ENCODE data around the gene SPSB2. TPM values are rescaled to one million over a fixed set of nuclear protein-coding genes. Genes with fewer than 3 reads are reported as not detected.

SPSB2 gene
- total RNA-seq, 1 donor = 11.9 TPM

GRCh38 chr12:6919588-6919987, 46.5 kb upstream of the SPSB2 start:
- H2AFZ ChIP-seq (ENCODE audit: low read length) = no peak overlapping the region
- no peaks in the 10 kb centered on the region for H3K27me3 ChIP-seq (ENCODE audit: insufficient read depth, low read length)
- no peak overlapping the region for H3K27ac ChIP-seq (ENCODE audit: low read depth, low read length)
- peak; percentile 41 for DNase-seq (ENCODE audit: insufficient read length, low spot score, missing footprints)
- no peaks in the 10 kb centered on the region for H3K9me3 ChIP-seq (ENCODE audit: low read depth, low read length)
- H3K4me2 ChIP-seq (ENCODE audit: insufficient read depth, low read length) = no peak overlapping the region
- TF ChIP-seq, protein P1, sequence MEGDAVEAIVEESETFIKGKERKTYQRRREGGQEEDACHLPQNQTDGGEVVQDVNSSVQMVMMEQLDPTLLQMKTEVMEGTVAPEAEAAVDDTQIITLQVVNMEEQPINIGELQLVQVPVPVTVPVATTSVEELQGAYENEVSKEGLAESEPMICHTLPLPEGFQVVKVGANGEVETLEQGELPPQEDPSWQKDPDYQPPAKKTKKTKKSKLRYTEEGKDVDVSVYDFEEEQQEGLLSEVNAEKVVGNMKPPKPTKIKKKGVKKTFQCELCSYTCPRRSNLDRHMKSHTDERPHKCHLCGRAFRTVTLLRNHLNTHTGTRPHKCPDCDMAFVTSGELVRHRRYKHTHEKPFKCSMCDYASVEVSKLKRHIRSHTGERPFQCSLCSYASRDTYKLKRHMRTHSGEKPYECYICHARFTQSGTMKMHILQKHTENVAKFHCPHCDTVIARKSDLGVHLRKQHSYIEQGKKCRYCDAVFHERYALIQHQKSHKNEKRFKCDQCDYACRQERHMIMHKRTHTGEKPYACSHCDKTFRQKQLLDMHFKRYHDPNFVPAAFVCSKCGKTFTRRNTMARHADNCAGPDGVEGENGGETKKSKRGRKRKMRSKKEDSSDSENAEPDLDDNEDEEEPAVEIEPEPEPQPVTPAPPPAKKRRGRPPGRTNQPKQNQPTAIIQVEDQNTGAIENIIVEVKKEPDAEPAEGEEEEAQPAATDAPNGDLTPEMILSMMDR (IDR thresholded peaks at IDR 0.05; ENCODE audit: extremely low read depth, low read depth, low read length) = no peak
- H3K36me3 ChIP-seq (ENCODE audit: insufficient read depth, low read length) = peaks cover 26% of the 10 kb centered on the region
- peaks cover 19% of the 10 kb centered on the region for H3K4me1 ChIP-seq (ENCODE audit: insufficient read depth, low read length)
- H4K20me1 ChIP-seq (ENCODE audit: insufficient read depth, low read length) = peaks cover 4% of the 10 kb centered on the region
- H3K79me2 ChIP-seq (ENCODE audit: insufficient read depth, low read length) = peaks cover 18% of the 10 kb centered on the region
- no peak overlapping the region for H3K4me3 ChIP-seq (ENCODE audit: insufficient read depth, low read length)

DNA sequence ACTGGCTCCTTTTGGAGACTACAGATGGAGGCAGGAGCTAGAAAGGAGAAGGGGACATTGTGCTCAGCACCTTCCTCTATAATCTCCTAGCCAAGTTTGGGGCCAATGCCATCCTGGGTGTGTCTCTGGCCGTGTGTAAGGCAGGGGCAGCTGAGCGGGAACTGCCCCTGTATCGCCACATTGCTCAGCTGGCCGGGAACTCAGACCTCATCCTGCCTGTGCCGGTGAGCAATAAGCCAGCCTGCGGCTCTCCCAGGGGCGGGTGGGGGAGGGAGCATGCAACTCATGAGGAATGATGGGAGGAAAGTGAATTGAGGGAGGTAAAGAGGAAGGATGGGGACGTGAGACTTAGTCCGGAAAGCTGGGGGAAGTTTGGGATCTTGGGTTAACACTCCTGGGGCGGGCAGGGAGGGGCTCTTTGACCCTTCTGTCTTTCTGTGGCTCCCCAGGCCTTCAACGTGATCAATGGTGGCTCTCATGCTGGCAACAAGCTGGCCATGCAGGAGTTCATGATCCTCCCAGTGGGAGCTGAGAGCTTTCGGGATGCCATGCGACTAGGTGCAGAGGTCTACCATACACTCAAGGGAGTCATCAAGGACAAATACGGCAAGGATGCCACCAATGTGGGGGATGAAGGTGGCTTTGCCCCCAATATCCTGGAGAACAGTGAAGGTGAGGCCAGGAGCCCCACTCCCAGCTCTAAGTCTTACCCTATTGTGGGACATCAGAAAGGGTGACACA, 44.6 kb upstream of the SPSB2 start:
- TF ChIP-seq, protein P1 (IDR thresholded peaks at IDR 0.05; ENCODE audit: extremely low read depth, low read depth, low read length) = no peak
- Histone ChIP-seq H3K9me3 (ENCODE audit: low read depth, low read length) (no peaks in the 10 kb centered on the region), H4K20me1 (ENCODE audit: insufficient read depth, low read length) (peaks cover 4% of the 10 kb centered on the region), H2AFZ (ENCODE audit: low read length) (no peak overlapping the region), H3K36me3 (ENCODE audit: insufficient read depth, low read length) (peaks cover 16% of the 10 kb centered on the region), H3K4me1 (ENCODE audit: insufficient read depth, low read length) (peaks cover 22% of the 10 kb centered on the region), H3K27ac (ENCODE audit: low read depth, low read length) (peak overlapping the region; percentile 11), H3K79me2 (ENCODE audit: insufficient read depth, low read length) (peaks cover 19% of the 10 kb centered on the region), H3K4me3 (ENCODE audit: insufficient read depth, low read length) (no peak overlapping the region), H3K27me3 (ENCODE audit: insufficient read depth, low read length) (no peaks in the 10 kb centered on the region), H3K4me2 (ENCODE audit: insufficient read depth, low read length) (no peak overlapping the region)
- peak; percentile 95 for DNase-seq (ENCODE audit: insufficient read length, low spot score, missing footprints)

DNA sequence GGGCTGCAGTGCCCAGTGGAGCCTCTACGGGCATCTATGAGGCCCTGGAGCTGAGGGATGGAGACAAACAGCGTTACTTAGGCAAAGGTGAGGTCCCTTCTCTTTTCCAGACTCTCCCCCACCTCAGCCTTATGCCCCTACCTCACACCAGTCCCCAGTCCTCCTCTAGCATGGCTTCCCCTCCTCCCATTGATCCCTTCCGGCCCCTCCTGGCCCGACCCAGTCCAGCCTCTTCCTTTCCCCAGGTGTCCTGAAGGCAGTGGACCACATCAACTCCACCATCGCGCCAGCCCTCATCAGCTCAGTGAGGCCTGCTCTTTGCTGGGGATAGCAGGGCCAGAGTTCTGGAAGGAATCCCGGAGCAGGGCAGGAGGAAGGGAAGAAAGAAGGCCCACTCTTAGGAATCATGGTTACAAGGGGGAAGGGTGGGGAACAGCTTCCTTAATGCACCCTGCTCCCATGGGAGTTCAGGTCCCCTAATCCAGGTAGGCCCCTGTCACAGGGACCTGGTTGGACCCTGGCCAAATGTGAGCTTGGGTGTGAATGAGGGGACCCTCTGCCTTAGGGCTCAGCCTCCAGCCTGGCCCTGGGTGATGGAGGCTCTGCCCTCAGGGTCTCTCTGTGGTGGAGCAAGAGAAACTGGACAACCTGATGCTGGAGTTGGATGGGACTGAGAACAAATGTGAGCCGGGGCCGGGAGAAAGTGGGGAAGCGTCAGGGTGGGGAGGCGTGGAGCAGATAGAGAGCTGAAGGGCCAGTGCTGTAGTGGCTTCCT, 43.5 kb upstream of the SPSB2 start:
- Histone ChIP-seq H3K27ac (ENCODE audit: low read depth, low read length) (no peak overlapping the region), H3K4me2 (ENCODE audit: insufficient read depth, low read length) (no peak overlapping the region), H3K4me3 (ENCODE audit: insufficient read depth, low read length) (no peak overlapping the region), H3K9me3 (ENCODE audit: low read depth, low read length) (no peaks in the 10 kb centered on the region), H3K36me3 (ENCODE audit: insufficient read depth, low read length) (peaks cover 12% of the 10 kb centered on the region), H3K79me2 (ENCODE audit: insufficient read depth, low read length) (peaks cover 19% of the 10 kb centered on the region), H4K20me1 (ENCODE audit: insufficient read depth, low read length) (peaks cover 4% of the 10 kb centered on the region), H2AFZ (ENCODE audit: low read length) (no peak overlapping the region), H3K27me3 (ENCODE audit: insufficient read depth, low read length) (no peaks in the 10 kb centered on the region), H3K4me1 (ENCODE audit: insufficient read depth, low read length) (peaks cover 22% of the 10 kb centered on the region)
- DNase-seq (ENCODE audit: insufficient read length, low spot score, missing footprints) = no peak
- TF ChIP-seq, protein P1 (IDR thresholded peaks at IDR 0.05; ENCODE audit: extremely low read depth, low read depth, low read length) = no peak

- H3K4me1 ChIP-seq (ENCODE audit: insufficient read depth, low read length) = peaks cover 22% of the 10 kb centered on the region
- peak overlapping the region; percentile 85 for H3K4me2 ChIP-seq (ENCODE audit: insufficient read depth, low read length)
- no peak for DNase-seq (ENCODE audit: insufficient read length, low spot score, missing footprints)
- peaks cover 19% of the 10 kb centered on the region for H3K79me2 ChIP-seq (ENCODE audit: insufficient read depth, low read length)
- no peak overlapping the region for H3K4me3 ChIP-seq (ENCODE audit: insufficient read depth, low read length)
- peaks cover 6% of the 10 kb centered on the region for H3K36me3 ChIP-seq (ENCODE audit: insufficient read depth, low read length)
- no peak overlapping the region for H2AFZ ChIP-seq (ENCODE audit: low read length)
- H3K9me3 ChIP-seq (ENCODE audit: low read depth, low read length) = no peaks in the 10 kb centered on the region
- TF ChIP-seq, protein P1 (IDR thresholded peaks at IDR 0.05; ENCODE audit: extremely low read depth, low read depth, low read length) = no peak
- H3K27ac ChIP-seq (ENCODE audit: low read depth, low read length) = no peak overlapping the region
- no peaks in the 10 kb centered on the region for H3K27me3 ChIP-seq (ENCODE audit: insufficient read depth, low read length)
- peaks cover 4% of the 10 kb centered on the region for H4K20me1 ChIP-seq (ENCODE audit: insufficient read depth, low read length)
Observed at GRCh38 chr12:6915789-6916285, 42.7 kb upstream of the SPSB2 start.

Data from osteoblast (primary cell).